NCI-H510A treated with DMSO at 0.1 percent for 48 hours (cell line): ENCODE measurements around the gene GTF2A2.
A peak's percentile ranks its signal among the peaks of the same experiment; 100 is the strongest.
"Not testable (repeated sequence)": the region's sequence is repeated elsewhere in the genome, so short reads cannot be mapped to it uniquely, and the experiment has no call there.

Experiments
- DNase-seq: peaks from one replicate; lab custom pipeline; 2025; lab: John Stamatoyannopoulos, UW

GTF2A2 gene, protein sequence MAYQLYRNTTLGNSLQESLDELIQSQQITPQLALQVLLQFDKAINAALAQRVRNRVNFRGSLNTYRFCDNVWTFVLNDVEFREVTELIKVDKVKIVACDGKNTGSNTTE

DNA sequence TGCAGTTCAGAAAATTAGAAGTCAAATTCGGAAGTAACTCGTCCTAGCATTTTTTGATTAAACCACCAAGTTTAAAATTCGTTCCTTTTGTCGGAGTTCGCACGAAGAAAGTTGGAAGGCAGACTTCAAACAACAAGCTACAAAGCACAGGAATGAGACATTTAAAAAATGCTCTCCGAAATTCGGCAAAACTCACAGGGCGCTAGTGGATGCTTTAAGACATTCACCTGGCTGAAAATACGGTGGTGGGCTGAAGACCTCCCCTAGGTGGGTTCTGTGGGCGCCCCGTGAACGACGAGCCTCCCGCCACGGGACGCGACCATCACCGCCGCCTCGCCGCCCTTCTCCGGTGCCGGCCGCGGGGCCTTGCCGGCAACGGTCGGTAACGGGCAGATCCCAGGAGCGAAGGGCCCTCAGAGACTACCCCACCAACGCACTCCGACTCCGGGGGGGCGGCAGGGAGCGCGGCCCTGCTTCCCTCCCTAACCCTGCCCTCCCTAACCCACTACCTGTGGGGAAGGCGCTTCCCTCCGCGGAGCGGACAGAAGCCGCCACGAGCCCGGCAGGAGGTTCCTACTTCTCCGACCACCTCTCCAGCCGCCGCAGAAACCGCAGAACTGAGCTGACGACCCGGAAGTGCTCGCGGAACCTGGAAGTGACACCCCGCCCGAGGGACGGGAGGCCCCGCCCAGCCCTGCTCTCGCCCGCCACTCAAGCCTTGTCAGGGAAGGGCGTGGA, at the start of gene GTF2A2:
TSS of gene GTF2A2 (minus strand) at position 619 of the 738 bp plus-strand sequence. CDS start 5,238 bp downstream, outside the sequence.
- peak; percentile 80 for DNase-seq

DNA sequence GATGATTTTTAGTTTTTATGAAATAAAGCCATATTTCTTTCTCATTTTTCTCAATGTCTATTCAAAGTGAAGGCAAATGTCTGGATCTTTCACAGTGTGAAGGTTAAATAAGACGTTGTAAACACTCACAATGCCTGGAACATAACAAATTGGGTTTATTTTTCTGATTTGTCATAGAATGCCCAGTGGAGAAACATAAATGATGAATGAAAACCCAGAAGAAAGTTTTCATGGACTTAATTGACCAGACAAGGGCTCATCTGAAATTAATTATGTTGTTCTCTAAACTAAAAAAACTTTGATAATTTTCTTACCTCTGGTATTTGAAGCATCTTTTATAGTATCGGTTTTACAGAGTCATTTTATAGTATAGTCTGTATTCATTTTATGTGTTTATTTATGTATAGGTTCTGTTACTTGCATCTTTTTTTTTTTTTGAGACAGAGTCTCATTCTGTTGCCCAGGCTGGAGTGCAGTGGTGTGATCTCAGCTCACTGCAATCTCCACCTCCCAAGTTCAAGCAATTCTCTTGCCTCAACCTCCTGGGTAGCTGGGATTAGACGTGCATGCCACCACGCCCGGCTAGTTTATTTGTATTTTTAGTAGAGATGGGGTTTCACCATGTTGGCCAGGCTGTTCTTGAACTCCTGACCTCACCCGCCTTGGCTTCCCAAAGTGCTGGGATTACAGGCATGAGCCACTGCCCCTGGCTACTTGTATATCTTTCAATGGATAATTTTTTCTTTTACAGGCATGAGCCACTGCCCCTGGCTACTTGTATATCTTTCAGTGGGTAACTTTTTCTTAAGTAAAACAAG, 46.9 kb upstream of the GTF2A2 start:
- DNase-seq: no peak

DNA sequence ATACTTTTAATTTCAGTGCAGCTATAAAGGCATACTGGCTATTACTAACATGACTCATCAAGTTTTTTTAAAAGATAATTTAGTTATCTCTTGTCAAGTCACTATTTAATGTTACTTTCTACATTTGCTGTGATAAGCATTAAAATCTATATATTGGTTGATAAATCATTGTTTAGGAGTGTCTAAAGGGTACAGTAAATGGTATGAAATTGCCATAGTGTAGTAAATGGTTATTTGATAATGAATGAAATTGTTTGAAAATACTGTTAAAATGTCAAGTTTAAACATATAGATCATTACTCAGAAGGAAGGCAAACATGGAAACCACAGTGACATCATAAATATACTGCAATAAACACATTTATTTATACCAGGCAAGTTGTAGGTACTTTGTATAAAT, 45.0 kb upstream of the GTF2A2 start:
- DNase-seq: no peak

DNA sequence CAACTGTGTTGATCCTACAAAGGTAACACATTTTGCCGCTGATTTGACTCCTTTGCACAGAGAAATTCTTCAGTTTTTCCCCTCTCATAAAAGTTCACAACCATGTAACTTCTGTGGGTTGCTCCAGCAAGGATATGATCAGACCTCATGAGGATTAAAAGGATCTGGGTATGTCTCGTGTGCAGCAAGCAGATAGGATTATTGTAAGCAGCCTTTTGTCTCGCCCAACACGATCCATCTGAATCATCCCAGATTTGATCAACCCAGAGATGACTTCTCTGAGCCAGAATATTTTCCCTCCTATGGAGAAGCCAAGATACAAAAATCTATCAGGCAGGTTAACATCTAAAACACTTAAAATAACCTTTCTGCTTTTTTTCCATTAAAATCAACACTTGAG, 44.6 kb upstream of the GTF2A2 start:
- no peak for DNase-seq

DNA sequence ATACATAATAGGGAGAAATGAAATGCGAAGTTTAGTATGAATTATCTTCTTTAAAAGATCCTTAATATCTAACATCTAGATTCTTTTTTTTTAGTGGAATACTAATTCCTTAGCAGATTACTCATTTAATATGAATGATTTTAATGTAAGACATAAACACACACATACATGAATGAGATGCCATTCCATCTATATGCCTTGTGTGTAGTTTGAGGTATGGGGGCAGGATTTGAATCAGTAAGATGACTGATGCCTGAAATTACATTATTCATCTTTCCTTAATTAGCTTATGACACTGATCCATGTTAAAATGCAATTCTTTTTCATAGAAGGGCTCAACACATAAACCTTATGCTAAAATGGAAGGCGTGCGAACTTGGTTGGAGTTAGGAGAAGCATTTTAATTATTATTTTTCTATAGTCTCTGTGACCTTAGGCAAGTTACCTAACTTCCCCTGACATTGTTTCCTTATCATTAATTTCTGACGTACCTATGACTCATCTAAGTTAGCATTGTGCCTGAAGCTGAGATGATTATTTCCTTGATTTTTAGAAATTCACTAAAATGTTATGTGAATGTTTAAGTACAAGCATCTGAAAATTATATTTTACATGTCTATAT, 42.6 kb upstream of the GTF2A2 start:
- no peak for DNase-seq

DNA sequence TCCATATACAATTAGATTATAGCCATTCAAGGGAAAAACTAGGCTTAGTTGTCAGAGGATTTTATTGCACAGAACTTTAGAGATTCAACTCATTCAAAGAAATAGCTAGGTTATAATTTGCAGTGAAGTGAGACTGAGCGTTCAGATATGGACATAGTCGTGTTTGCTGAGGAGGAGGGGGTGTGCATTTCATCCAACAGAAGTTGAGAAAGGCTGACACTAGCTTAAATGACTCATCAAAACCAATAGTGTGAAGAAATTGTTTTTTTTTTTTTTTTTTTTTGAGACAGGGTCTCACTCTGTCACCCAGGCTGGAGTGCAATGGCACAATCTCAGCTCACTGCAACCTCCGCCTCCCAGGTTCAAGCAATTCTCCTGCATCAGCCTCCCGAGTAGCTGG, 40.8 kb upstream of the GTF2A2 start:
- DNase-seq: not testable (repeated sequence)

DNA sequence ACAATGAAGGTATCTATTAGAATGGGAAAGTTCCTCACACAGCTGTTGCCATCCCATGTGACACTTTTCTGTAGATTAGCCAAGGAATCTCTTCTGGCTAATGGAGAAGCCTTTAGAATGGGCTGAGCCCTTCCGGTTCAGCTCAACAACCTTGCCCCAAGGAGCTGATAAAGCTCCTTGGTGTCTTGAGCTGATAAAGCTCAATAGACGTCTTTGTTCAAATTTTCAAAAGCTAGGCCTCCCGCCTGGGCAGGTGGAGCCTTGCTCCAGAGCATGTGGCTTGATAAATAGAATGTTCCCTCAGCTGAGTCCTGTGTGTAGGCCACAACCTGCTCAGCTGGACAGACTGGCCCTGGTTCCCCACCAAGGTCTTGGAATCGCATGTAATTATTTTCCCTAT, 39.0 kb upstream of the GTF2A2 start:
- no peak for DNase-seq

DNA sequence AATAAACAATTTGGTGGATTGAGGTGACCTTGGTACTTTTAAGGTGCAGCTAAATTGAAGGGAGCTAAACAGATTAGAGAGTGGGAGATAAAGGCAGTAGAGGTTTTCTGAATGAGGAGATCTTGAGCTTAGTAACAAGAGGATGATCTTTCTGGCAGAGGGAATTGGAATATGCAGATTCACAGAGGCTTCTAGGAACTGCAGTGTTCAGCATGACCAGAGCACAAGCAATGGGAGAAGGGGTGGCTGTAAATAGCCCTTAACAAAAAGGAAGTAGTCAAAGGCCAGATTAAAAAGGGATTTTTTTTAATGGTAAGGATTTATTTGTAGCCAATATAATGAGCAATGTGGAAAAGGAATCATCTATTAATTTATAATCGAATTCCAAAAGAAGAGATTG, 37.5 kb upstream of the GTF2A2 start:
- DNase-seq: no peak

DNA sequence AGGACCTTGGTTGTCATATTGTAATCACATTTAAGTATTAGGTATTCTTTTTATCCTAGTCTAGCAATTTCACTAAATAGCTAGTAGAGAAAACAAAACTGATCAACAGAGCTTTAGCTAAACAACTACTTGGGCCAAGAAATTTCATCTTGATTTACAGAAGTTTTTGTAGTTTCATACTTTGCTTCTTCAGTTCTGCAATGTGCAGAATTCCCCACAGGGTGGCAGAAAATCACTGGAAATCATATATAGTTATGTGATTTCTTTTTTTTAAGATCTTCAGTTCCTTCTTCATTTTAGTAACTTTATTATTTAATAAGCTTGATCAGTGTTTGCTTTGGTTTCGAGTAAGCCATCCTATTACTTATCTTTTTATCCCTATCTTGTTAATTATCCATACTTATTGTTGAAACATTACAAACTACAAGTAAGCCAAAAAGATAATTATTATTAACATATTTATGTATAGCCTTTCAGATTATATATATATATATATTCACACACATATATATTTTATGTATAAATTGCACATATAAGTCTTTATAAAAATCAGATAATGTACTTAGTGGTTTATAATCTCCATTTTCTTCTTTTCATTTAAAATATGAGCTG, 34.0 kb upstream of the GTF2A2 start:
- peak; percentile 51 for DNase-seq

DNA sequence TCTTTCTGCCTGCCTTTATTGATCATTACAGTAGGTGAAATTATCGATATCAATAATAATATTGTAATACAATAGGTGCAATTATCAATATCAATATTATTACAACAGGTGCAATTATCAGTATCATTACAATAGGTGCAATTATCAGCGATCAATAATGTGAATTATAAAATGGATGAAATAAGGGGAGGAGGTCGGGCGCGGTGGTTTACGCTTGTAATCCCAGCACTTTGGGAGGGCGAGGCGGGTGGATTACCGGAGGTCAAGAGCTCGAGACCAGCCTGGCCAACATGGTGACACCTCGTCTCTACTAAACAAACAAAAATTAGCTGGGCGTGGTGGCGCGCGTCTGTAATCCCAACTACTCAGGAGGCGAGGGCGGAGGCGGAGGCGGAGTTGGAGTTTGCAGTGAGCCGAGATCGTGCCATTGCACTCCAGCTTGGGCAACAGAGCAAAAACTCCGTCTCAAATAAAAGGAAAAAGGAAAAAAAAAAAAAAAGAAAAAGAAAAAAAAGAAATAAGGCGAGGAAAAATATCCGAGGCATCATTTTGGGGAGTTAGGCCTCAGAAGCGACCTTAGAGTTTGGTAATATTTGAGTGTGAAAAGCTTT, 32.4 kb upstream of the GTF2A2 start:
- DNase-seq: peak; percentile 46

DNA sequence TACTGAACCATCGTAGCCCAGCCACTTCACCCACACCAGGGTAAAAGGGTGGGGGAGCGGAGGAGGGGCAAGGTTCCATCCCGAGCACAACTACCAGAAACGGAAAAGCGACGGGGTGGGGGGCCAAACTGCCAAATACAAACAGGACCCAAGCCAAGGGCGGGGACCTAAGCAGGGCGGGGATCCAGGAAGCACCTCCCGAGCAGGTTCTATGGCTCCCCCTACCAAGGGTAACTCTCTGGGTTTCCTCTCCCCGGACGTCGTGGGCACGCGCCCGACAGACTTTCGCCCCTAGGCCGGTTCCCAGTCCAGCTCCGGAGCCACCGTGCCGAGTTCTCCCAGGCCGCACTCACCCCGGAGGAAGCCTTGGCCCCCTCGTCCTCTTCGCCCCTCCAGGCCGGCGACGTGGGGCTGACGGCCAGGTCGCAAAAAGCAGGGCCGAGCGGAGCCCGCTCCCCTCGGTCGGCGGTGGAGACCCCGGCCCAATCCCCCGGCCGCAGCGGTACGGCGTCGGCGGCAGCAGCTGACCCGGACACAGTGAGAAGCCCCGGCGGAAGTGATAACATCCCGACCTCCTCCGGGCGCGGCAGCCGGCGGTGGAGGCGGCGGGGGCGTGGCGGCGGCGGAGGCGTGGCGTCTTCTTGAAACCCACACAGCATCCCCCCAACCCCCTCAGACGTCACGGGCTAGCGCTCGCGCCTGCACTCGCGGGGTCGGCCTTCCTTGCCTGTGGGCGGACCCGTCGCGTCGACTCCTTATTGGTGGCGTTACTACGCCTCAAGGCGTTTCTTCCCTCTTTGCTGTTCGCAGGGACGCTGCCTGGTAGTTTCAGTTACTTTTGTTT, 31.7 kb upstream of the GTF2A2 start, which contains the start of gene BNIP2:
TSS of gene BNIP2 (minus strand) at position 539 of the 844 bp plus-strand sequence. CDS start 6,863 bp downstream, outside the sequence.
- DNase-seq: peak; percentile 82

DNA sequence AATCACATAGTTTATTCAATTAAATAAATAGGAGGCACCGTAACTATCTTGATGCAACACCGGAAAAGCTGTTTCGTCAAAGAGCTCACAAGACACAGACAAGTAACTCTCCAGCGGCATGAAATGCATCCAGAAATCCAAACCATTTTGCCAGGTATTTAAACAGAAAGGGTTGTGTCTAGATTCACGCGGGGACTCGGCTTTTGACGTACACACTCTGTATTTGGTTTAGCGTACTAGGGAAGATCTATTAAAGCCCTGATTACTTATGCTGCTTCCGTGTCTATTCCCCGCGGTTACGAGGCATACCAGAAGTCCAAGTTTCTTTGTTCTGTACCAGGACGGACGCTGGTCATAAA, 31.1 kb upstream of the GTF2A2 start:
- peak; percentile 35 for DNase-seq

DNA sequence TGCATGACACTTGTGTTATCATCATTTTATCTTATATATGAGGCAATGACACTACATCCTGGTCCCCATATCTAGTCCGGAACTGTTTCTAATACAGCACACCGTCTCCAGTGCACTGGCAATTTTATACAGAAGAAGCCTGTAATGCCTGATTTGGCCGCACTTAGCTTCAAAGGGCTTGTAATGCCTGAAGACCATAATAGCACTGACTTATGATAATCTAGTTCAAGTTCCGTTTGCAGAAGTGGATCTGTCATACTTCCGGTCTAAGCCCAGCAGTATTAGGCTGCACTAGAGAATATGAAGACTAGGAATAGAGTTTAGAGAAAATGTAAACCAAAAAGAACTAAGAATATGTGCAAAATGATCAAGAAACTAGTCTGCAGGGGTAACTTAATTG, 30.5 kb upstream of the GTF2A2 start:
- DNase-seq: peak; percentile 9

DNA sequence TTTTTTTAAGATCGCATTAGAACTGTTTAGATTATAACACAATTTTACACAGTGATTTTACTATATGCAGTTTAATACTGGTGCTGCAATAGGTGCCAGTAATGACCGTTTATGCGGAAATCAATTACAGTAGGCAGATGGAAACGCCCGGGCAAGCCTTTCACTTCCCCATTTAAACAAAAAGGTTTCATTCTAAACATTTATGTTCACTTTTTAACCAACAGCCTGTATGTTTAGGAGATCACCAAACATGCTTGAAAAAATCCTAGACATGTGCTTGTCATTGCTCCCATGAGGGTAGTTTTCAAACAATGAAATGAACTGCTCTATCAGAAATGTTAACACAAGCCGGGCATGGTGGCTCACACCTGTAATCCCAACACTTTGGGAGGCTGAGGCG, 29.1 kb upstream of the GTF2A2 start:
- DNase-seq: no peak

DNA sequence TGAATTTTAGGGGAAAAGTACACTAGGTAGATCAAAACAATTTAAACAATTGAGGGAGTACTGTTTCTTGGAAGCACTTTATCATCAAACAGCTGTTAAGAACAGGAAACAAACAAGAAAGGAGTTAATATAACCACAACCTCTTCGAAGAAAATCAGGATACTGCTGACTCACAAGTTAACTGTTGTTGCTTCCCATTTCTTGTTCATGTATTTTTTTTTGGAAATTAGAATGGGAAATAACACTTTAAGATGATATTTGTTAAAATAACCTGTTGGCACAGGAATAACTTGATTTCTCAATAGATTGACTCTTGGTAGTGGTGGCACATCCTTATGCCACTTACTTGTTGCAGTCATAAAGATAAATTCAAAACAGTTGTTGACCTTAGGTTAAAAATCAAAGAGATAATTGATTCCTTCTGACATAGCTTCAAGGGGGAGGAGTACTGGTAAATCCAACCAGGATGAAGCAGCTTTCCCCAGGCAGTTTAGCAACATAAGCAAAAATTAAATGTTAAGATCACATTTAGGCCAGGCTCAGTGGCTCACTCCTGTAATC, 28.5 kb upstream of the GTF2A2 start:
- no peak for DNase-seq

DNA sequence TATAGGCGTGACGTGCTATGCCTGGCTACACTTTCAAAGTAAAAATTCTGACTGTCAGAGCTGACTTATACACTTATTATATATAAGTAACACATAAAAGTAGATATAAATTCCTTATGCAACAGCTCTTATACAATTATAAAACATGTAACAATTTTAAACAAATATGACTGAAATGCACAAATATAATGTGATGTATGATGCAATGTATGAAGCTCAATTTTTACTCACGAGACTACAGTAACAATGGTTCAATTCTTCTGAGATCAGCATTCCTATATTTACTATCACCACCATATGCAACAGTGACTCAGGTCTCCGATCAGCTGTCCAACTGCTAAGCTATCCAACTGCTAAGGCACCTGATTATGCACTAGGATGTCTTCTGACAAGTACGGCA, 23.6 kb upstream of the GTF2A2 start:
- no peak for DNase-seq

DNA sequence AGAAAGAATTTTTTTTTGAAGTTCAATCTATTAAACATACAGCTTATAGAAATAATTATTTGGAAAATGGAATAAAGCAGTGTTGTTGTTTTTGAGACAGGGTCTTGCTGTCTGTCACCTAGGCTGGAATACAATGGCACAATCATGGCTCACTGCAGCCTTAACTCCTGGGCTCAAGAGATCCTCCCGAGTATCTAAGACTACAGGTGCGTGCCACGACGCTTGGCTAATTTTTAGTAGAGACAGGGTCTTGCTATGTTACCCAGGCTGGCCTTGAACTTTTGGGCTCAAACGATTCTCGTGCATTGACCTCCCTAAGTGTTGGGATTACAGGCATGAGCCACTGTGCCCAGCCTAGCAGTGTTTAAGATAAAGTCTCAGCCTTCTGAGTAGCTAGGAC, 23.0 kb upstream of the GTF2A2 start:
- DNase-seq: no peak

DNA sequence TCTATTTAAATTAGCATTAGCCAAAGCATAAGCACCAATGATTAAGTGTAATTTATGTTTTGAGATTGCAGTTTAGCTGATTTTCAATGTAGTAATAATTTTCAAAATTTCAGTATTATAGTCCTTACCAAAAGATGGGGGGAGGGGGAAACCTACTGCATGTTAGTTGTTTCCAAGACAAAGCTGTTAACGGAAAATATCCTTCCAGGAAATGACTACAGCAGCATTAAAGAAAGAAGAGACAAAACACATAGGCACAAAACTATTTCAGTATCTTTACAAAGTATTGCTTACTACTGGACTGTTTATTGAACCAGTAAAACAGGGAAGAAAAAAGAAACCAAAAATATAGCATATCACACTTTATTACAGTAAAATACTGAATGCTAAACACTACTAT, 21.3 kb upstream of the GTF2A2 start:
- DNase-seq: no peak

DNA sequence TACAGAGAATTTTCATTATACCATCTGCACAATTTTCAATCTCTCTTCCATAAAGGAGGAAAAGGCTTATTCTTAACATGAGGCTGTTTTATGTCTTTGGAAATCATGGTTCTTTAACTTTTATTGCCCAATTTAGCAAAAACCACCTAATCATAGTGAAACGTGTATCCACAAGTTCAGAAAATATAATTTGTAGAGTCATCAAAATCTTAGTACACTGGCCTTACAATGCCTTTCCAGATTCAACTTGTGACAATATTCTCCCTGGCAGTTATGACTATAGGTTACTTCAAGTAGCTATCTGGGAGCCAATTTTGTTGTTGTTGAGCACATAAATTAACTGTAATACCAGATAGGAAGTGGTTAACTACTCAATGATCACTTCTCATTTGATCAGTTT, 20.9 kb upstream of the GTF2A2 start:
- DNase-seq: no peak

DNA sequence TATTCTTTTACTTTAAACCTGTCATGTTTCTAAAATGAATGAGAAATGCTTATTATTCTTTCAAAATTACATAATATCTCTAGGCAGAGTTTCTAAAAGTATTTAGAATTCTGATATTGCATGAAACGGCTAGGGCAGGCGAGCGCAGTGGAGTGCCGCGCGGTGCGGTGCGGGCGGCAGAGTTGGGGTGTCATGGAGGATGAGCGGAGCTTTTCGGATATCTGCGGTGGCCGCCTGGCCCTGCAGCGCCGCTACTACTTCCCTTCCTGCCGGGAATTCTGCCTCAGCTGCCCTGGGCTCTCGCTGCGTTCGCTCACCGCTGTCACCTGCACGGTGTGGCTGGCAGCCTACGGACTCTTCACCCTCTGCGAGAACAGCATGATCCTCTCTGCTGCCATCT, 19.2 kb upstream of the GTF2A2 start:
- DNase-seq: no peak
